H1 (cell line): ENCODE results near the gene GSTT4. TPM values are rescaled to one million over a fixed set of nuclear protein-coding genes. Genes with fewer than 3 reads are reported as not detected.

ENCODE experiments used
- CEBPB ChIP-seq: IDR thresholded peaks from 2 replicates; pipeline ENCODE4 v1.6.1; 2012; ENCODE audit warnings: low read depth, low read length
- NANOG ChIP-seq: IDR thresholded peaks from 2 replicates; pipeline ENCODE4 v1.6.1; 2011; ENCODE audit warnings: low read length, low read depth, mild to moderate bottlenecking, inconsistent platforms; ENCODE audit not compliant: insufficient read depth, poor library complexity, severe bottlenecking
- SUZ12 ChIP-seq: fragments of 200-600 bp; sonication (generic); IDR thresholded peaks from 2 replicates; pipeline ENCODE4 v1.6.1; 2012; ENCODE audit warnings: mild to moderate bottlenecking, inconsistent platforms, low read length, moderate library complexity, mixed read lengths
- polyA plus RNA-seq, 7 experiments: library from polyadenylated mRNA; depleted of rRNA in 3 of 7; stranded (reverse) in 5 of 7; unstranded in 2 of 7; fragments of >200 nt in 5 of 7; fragments of 200-250 nt in 2 of 7; gene quantifications; 1 replicate in 5 of 7; 2 replicates in 1 of 7; 4 replicates in 1 of 7; pipeline versions ENCODE4 v1.2.1 to v1.2.3, GENCODE V29; 2011 to 2013; ENCODE audit warnings: missing spikeins in 2 of 7, mixed read lengths in 2 of 7
- total RNA-seq: library from RNA; stranded (reverse); fragmentation: NEBNext Ultra II Directional; extraction: Animal tissue kit (Norgen Biotek cat#: 25700); gene quantifications from 2 replicates; pipeline ENCODE4 v1.2.1, GENCODE V29; 2021

GSTT4 gene
- total and polyA plus RNA-seq, 2 of the 8 experiments (the other 6 are each of a cell fraction or from before 2014, with no cell fraction given) = 0.14 TPM; not detected in 1

DNA sequence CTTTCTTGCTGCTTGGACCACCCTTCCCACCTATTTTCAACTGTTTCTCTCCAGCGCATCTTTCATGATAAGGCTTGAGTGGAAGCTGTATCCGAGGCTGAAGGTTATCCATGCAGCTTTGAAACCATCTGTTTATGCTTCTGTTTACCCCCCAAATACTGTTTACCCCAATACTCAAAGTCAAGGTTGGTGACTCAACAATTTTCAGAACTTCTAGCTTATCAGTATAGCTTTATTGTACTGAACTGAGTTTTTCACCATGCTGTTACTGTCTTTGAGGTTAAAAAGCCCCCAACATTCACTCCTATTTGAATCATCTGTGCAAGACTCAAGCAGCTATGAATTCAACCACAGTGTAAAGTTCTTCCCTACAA lies 4.8 kb upstream of the GSTT4 start (continued):
- TF ChIP-seq SUZ12 (no peak), NANOG (no peak), CEBPB (no peak)
